DOHH2 (cell line): ENCODE measurements around the gene TMEM187.

Experiments used
- EZH2phosphoT487 ChIP-seq: fragments of 200-600 bp; sonication (generic); IDR thresholded peaks from 2 replicates; pipeline ENCODE4 v1.6.1; 2017; ENCODE audit warnings: borderline replicate concordance, mild to moderate bottlenecking, antibody characterized with exemption, low read length, moderate library complexity, mixed read lengths
- TF ChIP-seq, protein P1 (sequence below): fragments of 200-600 bp; sonication (generic); IDR thresholded peaks from one replicate; pipeline ENCODE4 v1.5.1; 2014; ENCODE audit warnings: antibody characterized with exemption, mild to moderate bottlenecking, low read depth, low read length; ENCODE audit not compliant: poor library complexity, severe bottlenecking

DNA sequence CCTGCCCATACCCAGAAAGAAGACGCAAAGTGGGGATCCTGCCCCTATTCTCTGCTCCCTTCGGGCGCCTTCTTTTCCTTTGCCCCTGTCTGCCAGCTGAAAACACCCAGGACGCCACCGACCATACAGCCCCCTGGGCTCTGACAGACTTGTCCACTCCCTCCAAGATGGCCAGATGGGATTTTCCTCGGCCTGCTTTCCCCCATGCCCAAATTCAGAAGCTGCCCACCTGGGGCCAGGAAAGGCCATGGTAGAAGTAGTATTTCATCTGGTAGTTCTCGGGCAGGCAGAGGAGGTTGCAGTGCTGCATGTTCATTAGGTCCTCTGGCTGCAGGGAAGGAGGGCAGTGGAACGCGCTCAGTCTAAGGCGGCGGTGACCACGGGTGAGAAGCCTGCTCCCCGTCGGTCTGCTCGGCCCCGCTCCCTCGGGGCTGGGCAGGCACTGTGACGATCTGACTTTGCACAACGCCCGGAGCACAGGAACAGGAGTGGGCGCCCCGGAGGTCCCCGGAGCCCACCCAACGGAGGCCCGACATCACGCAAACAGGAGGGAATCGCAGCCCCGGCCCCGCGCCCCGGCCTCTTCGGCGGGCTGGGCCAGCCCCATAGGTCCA is 38.3 kb upstream of the TMEM187 start:
- TF ChIP-seq, protein P1, sequence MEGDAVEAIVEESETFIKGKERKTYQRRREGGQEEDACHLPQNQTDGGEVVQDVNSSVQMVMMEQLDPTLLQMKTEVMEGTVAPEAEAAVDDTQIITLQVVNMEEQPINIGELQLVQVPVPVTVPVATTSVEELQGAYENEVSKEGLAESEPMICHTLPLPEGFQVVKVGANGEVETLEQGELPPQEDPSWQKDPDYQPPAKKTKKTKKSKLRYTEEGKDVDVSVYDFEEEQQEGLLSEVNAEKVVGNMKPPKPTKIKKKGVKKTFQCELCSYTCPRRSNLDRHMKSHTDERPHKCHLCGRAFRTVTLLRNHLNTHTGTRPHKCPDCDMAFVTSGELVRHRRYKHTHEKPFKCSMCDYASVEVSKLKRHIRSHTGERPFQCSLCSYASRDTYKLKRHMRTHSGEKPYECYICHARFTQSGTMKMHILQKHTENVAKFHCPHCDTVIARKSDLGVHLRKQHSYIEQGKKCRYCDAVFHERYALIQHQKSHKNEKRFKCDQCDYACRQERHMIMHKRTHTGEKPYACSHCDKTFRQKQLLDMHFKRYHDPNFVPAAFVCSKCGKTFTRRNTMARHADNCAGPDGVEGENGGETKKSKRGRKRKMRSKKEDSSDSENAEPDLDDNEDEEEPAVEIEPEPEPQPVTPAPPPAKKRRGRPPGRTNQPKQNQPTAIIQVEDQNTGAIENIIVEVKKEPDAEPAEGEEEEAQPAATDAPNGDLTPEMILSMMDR, result no peak
- TF ChIP-seq EZH2phosphoT487, result no peak
